EL (cell line): ENCODE measurements around the gene PRDM12.
A peak's percentile ranks its signal among the peaks of the same experiment; 100 is the strongest.

ENCODE experiments used
- DNase-seq: peaks from one replicate; pipeline ENCODE4 v3.0.0-alpha.2; 2016

Gene PRDM12

DNA sequence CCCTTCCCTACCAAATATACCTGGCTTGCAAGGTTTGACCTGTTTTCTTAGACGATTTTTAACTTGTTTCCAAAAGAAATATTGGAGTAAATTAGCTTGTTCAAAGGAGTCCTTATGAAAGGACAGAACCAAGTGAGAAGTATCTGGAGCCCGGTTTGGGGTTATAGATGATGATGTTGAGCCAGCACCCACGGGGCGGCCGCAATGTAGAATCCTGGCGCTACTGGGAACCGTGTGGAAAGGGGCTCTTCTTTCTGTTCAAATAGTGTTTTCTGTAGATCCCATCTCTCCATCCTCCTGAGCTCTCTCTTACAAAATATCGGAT, 28.7 kb downstream of the PRDM12 start:
- no peak for DNase-seq

DNA sequence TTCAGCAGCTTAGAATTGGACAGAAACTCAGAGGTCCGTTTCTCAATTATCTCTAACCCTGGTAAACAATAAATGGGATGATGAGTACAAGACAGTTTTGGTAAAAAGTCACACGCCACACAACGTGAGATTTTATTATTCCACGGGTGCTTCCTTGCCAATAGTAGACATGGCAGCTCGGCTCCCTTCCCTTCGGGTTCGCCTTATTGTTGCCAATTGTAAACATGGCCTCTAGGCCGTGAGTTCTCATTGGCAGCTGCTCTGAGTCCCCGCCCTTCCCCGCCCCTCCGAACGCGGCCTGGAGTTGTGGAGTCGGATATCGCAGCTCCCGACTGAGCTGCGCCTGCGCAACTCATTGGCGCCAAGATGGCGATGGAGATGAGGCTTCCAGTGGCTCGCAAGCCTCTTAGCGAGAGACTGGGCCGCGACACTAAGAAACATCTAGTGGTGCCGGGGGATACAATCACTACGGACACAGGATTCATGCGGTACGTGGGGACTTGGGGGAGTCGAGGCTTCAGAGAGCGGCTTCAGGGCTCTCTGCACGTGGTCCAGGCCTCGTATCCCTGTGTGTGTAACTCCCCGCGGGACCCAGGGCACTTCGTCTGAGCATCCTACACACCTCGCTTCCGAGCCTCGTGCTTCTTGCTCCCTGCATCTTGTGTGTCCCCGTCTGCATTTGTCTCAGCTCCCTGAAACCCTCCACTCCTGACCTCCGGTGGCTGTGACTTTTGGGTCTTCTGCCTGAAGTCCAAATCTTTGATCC, 29.2 kb downstream of the PRDM12 start, which contains the start of gene EXOSC2:
TSS of gene EXOSC2 (plus strand) at position 355 of the 766 bp plus-strand sequence. CDS start at position 367, 12 bp downstream.
- DNase-seq: peak; percentile 99

DNA sequence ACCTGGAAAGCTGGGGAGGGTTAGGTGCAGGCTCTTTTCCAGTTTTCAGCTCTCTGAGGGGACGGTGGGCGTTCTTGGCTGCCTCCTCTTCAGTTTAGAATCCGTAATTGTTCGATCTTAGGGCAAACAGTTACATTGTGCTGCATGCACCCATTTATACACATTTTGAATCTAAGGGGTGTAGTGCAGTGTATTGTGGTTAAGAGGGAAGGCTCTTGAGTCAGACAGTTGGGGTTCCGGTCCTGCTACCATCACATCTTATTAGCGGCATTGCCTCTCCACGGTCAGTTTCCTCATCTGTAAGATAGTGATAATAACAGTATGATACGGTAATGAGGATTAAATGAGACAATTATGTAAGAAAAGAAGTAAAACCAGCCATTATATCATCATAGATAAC, 29.8 kb downstream of the PRDM12 start:
- DNase-seq: peak; percentile 39

DNA sequence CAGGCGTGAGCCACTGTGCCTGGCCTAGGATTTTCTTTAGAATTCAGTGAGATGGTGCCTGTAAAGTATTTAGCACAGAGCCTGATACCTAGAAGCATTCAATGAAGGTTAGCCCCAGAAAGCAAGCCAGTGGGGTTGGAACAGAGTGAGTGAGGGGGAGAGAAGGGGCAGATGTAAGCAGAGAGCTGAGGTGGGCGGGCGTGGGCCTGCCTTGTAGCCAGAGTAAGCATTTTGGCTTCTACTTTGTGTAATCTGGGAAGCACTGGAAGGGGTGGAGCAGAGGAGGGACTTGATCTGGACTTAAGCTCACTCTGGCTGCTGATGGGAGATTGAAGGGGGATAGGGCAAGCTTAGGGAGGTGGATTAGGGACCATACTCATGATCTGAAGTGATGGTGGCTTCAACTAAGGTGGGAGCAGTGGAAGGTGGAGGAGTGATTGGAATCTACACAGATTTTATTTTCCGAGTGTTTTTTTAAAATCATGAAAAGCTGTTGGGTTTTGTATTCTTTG, 31.8 kb downstream of the PRDM12 start:
- no peak for DNase-seq

DNA sequence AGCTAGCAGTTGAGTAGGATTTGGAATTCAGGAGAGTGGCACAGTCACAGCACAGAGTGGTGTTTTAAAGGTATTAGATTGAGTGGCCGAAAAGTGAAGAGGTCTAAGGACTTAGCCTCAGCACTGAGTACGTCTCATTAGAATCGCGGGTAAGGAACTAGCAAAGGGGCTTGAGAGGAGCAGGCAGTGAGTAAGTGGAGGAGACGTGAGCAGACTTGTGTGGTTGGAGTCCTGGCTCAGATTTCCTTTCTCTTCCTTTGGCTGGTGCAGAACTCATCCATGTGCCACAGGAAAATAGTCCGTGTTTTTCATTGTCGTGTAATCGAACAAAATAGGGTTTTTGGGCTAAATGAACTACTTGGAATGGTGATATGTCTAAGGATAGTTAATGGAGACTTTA, 32.6 kb downstream of the PRDM12 start:
- no peak for DNase-seq

DNA sequence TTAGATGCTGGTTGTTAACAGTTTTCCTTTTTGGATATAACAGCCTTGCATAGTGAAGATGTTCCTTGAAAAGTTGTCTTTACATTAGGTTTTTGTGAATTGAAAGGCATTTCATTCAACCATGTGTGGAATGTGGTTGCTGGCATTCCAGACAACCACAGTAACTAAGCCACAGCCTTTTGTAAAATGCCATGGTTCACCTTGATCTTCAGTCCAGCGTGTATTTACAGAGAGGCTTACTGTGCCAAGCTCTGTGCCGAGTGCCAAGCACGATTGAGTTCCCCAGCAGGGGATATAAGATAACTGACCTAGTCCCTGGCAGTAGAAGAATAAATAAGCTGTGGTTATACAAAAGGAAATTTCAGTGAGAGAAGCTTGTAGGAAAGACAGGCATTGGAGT, 34.1 kb downstream of the PRDM12 start:
- DNase-seq: peak; percentile 55

DNA sequence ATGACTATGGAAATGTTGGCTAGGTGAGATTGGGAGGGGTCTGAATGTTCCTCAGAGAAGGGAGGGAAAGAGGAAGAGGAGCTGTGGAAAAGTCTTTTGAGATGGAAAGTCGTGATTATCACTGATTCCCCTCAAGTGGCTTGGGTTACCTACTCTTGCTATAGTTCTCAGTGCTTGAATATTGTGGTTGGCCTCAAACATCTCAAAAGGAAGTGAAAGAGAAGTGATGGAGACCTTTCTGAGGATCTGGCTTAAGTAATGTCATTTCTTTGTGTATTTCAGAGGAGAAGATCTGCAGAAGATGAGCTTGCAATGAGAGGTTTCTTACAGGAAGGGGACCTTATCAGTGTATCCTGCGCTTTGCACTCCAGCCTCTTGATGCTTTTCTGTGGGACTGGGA, 34.7 kb downstream of the PRDM12 start:
- no peak for DNase-seq

DNA sequence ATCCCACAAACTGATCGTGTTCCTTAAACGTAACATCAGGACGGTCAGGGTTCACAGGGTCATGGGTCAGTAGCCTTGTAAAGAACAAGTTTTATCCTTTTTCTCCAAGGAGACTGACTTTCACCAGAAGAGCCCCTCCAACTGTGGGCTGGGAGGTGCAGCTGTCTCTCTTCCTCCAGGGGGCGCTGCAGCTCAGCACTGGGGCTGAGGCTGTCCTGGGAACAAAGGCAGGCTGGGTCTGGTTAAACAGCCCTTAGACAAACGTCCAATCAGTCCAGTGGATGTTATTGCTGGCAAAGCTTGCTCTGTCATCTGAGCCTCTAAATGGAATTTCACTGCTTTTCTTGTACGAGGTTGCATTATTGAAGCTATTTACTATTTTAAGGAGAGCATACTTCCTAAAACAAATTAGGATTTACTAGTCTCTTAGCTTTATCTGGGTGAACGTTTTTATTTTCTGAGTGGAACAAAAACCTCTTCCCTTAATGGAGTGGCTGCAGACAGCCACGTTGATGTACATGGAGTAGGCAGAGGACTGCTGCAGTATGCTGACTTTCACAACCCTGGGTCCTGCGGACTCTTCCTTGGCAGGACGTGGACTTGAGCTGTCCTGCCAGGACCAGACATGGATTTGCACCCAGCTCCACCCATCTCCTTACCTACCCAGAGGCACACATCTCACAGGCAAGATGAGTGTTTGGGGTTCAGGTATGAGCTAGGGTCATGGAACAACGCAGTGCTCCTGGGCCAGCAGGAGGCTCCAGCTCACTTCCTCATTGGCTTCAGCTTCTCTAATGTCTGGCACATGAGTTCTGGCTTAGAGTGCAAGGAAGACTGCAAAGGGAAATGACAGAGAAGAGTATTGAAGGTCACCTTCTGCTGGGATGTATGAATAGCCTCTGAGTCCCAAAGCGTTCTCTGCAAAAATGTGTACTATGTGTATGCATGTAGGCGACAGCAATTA, 36.9 kb downstream of the PRDM12 start:
- DNase-seq: peak; percentile 70

DNA sequence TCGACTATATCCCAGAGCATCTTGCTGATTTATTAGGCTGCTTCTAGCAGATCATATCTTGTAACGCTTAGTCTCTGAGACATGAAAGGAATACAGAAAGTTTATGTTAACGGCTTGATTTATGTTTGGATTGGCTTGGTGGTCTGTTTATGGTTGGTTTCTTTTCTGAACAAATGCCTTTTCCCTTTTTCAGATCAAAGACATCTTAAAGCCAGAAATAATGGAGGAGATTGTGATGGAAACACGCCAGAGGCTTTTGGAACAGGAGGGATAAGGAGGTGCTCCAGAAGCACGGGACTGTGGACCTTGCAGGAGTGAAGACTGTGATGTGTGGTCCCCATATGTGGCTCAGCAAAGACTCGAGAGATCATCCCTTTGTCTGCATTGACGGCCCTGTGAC, 39.1 kb downstream of the PRDM12 start:
- no peak for DNase-seq

DNA sequence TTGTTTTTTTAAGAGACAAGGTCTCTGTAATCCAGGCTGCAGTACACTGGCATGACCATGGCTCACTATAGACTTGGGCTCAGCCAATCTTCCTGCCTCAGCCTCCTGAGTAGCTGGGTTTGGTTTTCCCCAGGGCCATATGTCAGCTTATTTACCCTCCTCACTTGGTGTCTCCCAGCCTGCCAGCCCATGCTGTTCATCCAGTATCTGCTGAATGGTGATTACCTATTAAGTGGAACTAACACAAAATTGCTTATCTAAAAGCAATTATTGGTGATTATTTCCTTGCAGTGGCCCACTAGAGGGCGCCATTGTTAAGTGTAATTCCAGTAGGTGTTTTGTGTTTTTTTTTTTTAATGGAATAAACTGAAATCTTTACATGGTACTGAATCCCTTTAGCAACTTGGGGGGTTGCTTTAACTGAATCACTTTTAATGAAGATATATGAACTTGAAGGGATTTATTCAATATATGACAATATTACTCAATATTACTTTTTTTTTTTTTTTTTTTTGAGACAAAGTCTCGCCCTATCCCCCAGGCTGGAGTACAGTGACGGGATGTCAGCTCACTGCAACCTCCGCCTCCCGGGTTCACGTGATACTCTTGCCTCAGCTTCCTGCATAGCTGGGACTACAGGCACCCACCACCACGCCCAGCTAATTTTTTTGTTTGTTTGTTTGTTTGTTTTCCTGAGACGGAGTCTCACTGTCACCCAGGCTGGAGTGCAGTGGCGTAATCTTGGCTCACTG, 43.0 kb downstream of the PRDM12 start:
- DNase-seq: peak; percentile 69

DNA sequence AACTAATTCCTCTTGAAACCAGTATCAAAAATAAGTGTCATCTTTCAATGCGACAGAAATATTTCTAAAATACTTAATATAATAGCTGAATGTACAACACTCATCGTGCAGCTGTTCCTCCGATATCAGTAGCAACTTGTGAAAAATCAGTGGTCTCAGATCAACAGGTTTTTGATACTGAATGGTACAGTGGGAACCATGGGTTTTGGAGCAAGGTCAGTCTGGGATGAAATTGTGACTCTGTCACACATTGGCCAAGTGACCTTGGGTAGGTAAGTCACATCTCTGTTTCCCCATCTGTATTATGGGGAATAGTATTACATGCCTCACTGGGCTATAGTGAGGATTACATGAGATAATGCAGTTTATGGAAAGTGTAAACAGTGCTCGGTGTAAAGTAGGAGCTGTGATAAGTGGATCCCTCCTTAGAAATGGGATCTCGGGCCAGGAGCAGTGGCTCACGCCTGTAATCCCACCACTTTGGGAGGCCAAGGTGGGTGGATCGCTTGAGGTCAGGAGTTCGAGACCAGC, 46.5 kb downstream of the PRDM12 start:
- no peak for DNase-seq

DNA sequence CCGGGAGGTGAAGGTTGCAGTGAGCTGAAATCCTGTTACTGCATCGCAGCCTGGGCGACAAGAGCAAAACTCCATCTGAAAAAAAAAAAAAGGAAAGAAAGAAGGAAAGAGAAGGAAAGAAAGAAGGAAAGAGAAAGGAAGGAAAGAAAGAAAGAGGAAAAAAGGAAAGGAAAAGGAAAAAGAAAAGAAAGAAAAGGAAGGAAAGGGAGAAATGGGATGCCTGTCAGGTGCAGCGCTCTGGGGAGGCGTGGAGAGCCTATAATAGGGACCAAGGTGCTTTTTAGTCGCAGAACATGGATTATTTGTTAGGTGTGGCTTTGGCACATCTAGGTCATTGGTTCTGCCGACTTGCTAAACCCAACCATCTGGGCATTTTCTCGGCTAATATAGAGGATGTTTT, 47.1 kb downstream of the PRDM12 start:
- no peak for DNase-seq

DNA sequence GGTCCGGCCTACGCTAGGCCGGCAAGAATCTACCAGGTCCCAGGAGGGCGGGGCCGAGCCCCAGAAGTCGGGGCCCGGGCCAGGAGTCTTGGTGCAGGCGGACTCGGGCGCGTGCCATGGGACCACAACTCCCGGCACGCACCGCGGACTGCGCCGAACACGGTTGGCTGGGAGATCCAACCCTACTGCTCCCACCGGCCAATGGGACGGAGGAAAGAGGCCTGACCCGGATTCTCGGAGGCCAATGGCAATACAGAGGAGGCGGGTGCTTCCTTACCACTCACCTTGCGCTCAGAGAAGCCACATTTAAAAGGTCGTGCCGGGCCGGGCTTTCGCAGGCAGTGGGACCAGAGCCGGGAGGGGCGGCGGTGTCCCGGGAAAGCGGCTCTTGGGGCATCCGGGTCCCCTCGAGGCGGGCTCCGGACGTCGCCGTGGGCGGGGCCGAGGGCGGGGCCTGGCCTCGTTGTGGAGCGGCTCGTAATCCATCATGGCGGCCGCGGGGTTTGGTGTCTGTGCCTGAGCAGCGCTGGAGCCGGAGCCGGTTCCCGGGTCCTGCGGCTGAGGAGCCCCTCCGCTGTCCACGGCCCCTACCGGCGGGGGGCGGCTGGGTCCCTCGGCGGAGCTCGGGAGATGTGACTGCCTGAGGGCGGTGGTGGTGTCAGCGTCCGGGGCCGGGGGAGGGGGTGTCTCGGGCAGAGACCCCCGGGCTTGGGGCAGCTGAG, 48.3 kb downstream of the PRDM12 start:
- DNase-seq: peak; percentile 99

DNA sequence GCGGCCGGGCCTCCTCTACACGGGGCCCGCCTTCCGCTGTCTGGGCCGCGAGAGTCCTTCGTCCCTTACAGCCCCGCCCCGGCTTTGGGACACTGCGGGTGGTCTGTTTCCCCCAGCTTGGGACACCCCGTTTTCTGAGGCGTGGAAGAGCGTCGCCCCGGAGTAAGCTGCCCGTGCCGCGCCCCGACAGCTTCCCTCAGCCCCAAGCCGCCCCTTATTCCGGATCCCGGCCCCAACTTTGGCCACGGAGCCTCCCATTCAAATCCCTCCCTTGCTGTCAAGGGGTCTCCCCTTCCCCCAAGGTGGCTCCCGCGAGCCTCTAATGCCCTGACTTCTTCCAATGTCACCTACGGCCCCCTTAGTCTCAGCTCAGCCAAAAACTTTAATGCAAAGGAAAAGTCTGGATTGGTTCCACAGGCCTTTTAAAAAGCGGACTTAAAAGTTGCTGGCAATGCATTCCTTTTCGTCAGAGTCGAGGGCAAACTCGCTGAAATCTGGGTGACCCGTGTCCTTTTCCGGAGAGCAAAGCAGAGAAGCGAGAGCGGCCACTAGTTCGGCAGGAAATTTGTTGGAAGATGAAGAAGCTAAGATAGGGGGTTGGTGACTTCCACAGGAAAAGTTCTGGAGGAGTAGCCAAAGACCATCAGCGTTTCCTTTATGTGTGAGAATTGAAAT, 49.0 kb downstream of the PRDM12 start:
- peak; percentile 63 for DNase-seq

DNA sequence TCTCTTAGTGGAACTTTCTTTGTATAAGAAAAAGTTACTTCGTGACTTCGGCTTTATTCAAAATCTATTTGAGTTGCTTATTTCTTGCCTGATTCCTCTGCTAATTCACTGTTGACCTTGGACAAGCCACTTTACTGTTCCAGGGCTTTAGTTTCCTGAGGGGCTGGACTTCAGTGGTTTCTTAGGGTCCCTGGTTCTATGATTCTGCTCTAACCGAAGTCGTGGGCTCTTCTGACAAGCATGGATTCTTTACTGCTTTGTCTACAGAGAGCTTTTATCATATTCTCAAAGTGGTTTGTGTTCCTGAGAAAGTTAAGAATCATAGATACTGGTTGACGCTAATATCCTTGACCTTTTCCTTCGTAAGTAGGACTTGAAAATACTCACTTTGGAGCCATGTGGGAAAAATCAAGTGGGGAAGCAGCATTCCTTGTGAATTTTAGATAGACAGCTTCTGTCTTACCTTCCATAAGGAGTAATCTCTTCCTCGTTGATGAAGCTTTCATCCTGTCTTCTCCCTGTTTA, 50.3 kb downstream of the PRDM12 start:
- peak; percentile 16 for DNase-seq

DNA sequence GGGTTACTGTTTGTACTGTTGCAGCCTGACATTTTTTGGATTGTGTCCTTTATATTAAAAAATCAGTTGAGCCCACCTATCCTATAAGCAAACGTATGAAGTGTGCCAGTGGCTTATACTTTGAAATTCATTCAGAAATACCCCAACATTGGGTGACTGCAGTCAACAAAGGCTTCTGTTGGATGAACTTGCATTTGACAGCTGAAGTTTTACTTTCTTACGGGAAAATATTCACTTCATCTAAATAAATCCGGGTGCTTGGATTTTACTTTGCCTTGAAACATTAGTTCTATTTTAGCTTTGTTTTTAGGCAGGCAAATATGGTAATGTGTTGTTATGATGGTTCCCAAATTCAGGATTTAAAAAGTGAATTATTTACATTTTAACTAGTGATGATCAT, 50.9 kb downstream of the PRDM12 start:
- no peak for DNase-seq

DNA sequence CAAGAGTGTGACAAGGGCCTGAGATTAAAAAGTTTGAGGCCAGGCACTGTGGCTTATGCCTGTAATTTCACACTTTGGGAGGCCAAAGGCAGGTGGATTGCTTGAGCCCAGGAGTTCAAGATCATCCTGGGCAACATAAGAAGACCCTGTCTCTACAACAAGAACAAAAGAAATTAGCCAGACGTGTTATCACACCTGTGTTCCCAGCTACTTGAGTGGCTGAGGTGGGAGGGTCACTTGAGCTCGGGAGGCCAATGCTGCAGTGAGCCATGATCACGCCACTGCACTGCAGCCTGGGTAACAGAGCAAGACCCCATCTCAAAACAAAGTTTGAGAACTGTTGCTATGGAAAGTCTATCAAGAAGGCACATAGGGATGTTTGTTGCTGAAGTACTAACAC, 54.2 kb downstream of the PRDM12 start:
- no peak for DNase-seq

DNA sequence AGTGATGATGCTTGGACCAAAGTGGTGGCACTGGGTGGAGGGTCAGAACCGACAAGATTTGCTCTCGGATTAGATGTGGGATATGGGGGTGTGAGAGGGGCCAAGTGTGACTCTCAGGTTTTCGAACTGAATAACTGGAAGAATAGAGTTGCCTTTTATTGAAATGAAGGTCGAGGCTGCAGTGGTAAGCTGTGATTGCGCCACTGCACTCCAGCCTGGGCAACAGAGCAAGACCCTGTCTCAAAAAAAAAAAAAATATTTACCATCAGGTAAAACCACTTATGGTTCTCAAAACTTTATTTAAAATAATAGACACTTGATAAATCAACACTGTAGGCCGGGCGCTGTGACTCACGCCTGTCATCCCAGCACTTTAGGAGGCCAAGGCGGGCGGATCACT, 56.4 kb downstream of the PRDM12 start:
- no peak for DNase-seq

DNA sequence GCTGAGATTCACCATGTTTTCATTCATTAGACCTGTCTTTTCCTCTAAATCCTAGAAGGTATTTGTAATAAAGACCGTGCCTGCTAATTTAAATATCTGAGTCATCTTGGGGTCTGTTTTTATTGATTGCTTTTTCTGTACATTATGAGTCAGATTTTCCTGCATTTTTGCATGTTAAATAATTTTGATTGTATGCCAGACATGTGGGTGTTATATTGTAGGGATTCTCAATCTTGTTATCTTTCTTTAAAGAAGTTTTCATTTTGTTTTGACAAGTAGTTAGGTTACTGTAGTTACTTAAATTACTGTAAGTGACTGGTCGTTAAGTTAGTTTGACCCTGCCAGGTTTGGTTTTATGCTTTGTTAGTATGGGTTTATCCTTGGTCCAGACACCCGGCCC, 64.3 kb downstream of the PRDM12 start:
- DNase-seq: peak; percentile 76

DNA sequence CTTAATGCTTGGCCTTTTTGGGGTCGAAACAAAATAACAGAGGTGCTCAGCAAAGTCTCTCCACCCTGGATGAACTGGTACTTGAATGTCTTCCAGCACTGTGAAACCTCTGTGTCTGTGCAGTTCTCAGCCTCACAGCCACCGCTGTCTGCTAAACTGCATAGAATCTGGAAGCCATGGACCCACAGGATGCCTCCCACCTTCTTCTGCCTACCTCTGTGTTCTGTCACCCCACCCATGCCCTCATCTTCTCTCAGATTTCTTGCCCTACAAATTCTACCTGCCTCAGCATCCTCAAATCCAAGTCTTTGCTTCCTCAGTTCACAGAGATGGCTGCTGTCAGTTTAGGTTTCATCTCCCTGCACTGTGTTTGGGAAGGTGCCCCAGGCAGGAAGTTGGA, 64.8 kb downstream of the PRDM12 start:
- DNase-seq: no peak

DNA sequence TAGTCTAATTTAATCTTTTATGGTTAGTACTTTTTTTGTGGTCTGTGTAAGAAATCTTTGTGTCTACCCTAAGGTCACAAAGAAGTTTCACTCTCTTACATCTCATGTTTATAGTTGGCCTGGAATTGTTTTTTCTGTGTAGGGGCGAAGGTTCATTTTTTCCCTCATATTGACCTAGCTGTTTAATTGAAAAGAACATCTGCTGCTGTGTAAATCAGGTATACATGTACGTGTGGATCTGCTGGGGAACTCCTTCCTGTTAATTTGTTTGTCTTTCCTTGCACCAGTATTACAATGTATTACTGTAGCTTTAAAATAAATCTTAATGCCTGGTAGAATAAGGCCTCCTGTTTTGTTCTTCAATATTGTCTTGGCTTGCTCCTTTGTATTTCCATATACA, 67.0 kb downstream of the PRDM12 start:
- DNase-seq: no peak
